Stimulated activated CD8-positive, alpha-beta memory T cell treated with anti-CD3 and anti-CD28 coated beads, Interleukin-2, amount 100 ng/mL, for 1 hour (primary cell): ENCODE measurements around the gene GALK2.
"Not testable (repeated sequence)": the region's sequence is repeated elsewhere in the genome, so short reads cannot be mapped to it uniquely, and the experiment has no call there.

Source experiments
- DNase-seq, 2 donors: peaks; one replicate each; pipeline ENCODE4 v3.0.0-alpha.2; 2020; ENCODE audit warnings: low read depth in 2 of 2

GALK2 gene

DNA sequence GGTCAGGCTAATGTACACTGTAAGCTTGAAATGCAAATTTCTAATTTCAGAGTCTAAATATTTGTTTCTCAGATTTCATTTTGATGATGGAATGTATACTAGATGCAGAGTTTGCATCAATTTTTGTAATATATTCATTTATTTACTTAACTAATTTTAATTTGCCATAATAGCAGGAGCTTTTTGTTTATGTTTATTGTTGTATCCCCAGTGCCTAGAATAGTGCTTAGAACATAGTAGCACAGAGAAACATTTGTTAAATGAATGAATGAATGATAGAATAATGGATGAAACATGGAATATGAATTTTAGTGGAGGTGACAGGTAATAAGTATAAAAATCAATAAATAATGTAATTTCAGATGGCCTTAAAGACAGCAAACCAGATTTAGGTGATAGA is 5.2 kb upstream of the GALK2 start:
- no peak for DNase-seq

DNA sequence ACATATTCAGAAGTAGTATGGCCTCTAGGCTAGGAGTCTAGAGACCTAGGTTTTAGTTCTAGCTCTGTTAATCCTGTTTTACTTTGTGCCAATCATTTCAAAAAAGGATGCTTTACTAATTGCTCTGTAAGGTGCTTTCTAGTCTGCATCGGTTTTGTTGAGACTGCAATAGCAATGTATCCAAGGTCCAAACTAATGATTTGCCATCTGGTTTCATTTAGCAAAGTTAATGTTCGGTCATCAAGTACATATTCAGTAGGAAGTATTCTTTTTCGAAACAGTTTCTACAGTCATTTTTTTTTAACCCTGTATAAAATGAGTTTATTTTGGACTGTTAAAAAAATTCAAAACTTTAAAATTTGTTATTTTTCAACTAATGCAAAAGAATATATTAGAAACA is 2.0 kb upstream of the GALK2 start:
- no peak for DNase-seq

DNA sequence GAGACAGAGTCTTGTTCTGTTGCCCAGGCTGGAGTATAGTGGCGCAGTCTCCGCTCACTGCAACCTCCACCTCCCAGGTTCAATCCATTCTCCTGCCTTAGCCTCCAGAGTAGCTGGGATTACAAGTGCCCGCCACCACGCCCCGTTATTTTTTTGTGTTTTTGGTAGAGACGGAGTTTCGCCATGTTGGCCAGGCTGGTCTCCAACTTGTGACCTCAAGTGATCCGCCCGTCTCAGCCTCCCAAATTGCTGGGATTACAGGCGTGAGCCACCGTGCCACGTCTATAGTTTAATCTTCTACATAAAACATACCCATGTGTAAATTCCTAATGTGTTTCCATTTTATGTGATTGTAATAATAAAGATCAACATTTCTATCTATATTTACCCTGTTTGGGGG is 1.7 kb downstream of the GALK2 start:
- DNase-seq = no peak

DNA sequence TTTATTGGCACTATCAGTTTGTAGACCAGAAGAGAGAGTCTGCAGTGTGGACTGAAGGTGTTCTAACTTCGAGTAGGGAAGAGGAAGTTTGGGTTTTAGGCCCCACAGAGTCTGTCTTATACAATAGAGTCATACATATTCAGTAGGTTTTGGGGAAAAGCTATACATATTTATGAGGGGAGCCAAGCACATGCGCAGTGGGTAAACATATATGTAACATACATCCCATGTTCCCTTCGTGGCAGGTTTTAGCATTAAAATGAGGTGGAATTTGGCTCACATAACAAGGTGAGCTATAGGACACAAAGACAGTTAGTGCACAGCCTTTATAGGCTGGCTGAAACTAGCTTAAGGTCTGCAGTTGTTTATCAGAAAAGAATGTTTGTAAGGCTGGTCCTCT is 4.9 kb downstream of the GALK2 start:
- no peak for DNase-seq

DNA sequence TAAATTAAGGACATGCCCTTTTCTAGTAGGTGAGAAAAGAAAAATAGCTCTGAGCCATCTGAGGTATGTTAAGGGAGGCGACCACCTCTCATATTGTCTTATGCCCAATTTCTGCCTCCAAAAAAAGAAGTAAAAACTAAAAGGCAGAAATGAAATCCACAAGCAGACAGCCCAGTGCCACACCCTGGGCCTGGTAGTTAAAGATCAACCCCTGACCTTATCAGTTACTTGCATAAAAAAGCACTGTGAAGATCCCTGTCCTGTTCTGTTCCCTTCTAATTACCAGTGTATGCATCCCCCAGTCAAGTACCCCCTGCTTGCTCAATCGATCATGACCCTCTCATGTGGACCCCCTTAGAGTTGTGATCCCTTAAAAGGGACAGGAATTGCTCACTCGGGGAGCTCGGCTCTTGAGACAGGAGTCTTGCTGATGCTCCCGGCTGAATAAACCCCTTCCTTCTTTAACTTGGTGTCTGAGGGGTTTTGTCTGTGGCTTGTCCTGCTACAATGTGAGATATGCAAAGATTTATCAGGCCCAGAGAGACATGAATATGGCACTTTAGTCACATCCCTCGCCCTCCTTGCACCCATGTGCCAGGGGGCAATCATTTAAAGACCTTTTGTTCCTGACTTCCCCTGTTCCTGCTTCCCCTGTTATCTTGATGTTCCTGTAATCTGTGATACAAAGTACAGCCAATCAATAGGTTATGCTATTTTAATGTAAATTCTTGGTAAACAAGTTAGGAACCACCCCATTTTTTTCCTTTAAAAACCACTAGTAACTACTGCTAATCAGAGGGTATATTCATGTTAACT is 5.7 kb downstream of the GALK2 start:
- not testable (repeated sequence) for DNase-seq

DNA sequence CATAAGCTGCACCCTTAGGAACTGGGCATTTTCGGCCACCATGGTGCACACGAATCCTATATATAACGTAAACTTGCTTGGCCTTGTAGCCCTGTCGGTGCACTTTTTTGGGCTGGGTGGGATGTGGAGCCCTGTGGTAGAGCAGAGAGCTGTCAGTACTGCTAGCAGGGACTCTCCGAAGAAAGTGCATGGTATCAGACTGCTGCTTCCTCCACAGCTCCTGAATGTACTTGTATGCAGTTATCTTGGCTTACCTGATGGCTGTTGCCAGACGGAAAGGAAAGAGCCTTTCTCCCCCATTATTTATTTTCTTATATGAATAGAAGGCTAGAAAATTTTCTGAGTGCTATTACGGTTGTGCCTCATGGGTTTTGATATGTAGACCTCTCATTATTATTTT is 8.4 kb downstream of the GALK2 start:
- DNase-seq = no peak

DNA sequence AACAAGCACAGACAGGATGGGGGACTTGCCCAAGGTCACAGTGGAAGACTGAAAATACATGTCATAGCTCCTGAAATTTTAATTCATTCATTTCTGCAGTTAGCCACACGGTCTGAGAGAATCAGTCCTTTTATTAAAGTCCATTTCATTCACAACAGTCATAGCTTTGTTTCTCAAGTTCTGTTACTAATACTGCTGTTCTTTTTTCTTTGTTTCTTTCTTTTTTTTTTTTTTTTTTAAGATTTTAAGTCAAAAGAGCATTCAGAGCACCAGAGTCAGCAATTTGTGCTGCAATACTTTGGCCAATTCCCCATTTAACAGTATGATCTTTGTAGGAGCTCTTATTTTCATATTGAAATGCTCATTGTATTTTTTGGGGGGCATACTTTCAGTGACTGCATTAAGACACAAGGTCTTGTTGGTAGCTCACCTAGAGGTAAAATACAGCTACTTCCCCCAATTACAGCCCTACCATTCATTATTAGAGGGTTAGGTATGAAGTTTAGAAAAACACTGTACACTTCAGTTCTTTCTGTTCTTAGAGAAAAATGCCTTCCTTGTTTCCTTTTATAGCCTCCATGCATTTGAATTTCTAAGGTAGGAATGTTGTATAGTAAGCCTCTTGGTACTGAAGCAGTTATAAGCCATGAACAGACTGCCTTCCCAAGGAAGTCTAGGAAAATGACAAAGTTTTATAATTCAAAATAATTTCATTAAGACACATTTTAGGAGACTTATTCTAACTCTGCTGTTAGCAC is 9.6 kb downstream of the GALK2 start:
- no peak for DNase-seq

DNA sequence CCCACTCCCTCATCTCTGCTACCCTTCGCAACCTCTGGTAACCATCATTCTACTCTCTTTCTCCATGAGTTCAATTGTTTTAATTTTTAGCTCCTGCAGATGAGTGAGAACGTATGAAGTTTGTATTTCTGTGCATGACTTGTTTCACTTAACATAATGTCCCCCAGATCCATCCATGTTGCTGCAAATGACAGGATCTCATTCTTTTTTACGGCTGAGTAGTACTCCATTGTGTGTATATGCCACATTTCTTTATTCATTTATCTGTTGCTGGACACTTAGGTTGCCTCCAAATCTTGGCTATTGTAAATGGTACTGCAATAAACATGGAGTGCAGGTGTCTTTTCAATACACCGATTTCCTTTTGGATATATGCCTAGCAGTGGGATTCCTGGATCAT is 12.1 kb downstream of the GALK2 start:
- DNase-seq = no peak

DNA sequence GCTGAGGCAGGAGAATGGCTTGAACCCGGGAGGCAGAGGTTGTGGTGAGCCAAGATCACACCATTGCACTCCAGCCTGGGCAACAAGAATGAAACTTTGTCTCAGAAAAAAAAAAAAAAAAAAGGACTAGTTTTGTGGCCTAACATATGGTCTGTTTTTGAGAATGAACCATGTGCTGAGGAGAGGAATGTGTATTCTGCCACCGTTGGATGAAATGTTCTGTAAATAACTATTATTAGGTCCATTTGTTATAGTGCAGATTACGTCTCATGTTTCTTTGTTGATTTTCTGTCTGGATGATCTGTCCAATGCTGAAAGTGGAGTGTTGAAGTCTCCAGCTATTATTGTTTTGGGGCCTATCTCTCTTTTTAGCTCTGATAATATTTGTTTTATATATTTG is 13.7 kb downstream of the GALK2 start:
- DNase-seq = not testable (repeated sequence)

DNA sequence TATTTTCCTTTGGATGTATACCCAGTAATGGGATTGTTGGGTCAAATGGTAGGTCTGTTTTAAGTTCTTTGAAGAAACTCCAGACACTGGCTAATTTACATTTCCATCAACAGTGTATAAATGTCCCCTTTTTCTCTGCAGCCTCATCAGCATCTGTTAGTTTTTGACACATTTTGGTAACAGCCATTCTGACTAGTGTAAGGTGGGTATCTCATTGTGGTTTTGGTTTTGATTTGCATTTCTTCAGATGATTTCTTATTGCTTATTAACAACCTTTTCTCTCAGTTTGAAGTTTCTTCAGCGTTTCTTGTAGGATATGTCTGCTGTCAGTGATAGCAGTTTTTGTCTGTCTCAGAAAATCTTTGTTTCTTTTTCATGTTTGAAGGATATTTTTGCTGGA is 15.4 kb downstream of the GALK2 start:
- DNase-seq = no peak

DNA sequence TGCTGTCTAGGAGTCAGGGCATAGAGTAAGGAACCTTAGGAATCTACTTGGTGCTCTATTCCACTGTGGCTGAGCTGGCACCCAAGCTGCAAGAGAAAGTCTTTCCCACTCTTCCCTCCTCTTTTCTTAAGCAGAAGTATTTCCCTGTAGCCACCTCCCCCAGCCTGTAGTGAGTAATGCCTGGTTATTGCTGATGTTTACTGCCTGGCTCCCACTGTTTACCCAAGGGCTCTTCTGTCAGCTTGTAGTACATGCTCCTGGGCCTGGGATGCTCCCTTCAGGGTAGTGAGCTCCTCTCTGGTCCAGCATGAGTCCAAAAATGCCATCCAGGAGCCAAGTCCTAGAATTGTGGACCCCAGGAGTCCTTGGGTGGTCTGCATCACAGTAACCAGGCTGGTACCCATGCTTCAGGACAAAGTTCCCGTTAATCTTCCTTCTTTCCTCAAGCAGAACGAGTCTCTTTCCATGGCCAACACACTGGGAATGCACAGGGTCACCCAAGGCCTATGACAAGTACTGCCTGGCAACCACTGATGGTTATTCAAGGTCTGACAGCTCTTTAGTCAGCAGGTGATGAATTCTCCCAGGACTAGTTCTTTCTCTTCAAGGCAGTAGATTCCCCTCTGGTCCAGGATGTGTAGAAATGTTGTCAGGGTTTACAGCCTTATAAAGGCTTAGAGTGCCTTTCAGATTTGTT is 17.6 kb downstream of the GALK2 start:
- DNase-seq = no peak

DNA sequence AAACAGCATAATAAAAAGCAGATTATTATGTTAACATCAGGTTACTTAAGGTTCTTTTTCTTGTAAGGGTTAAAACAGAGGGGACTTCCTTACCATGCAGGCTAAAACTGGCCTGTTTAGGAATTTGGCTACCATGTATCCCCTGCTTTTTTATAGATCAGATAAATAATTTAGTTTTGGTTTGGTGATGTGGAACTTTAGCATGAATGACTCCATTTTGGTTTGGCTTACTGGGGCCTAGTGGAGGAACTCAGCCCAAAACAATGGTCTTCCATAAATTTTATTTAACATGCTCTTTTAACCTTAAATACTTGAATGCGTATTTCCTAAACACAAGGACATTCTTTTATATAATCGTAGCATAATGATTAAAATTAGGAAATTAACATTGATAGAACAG is 18.9 kb downstream of the GALK2 start:
- DNase-seq = no peak

DNA sequence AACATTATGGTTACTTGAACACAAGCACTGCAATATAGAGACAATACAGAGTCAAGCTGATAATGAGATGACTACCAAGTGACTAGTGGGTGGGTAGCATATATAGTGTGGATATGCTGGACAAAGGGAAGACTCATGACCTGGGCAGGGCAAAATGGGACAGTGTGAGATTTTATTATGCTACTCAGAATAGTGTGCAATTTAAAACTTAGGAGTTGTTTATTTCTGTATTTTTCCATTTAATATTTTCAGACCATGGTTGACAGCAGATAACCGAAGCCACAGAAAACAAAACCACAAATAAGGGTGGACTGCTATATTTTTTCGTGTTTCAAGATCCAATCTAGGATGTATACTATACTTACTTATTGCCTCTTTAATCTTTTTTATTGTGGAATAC is 19.6 kb downstream of the GALK2 start:
- DNase-seq = no peak

DNA sequence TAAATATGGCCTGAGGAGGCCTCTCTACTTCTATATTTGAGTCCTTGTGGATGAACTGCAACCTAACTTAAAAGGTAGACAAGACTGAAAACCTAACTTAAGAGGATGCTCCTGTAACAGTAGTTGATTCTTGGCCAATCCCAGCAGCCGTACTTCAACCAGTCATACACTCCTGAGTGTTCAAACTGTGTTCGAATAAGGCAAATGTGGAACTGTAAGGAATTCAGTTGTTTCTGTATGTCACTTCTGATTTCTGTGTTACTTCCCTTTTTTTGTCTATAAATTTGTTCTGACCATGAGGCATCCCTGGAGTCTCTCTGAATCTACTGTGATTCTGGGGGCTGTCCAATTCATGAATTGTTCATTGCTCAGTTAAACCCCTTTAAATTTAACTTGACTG is 20.5 kb downstream of the GALK2 start:
- no peak for DNase-seq

DNA sequence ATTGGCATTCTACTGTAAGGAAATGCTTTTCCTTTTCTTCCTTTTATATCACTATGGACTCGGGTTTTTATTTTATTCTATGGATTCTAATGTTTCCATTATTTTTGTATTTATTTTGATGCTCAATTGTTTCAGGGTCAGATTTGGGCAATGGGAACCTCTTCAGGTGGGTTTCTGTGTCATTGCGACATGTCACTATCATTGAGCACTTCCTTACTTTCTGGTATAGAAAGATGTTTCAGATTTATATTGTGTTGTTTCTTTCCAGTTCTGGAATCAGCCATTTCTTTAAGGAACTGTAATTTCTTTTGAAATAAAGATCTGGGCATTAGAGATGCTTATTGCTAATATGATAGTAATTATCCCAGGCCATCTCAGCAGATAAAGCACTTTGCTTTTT is 21.8 kb downstream of the GALK2 start:
- no peak for DNase-seq

DNA sequence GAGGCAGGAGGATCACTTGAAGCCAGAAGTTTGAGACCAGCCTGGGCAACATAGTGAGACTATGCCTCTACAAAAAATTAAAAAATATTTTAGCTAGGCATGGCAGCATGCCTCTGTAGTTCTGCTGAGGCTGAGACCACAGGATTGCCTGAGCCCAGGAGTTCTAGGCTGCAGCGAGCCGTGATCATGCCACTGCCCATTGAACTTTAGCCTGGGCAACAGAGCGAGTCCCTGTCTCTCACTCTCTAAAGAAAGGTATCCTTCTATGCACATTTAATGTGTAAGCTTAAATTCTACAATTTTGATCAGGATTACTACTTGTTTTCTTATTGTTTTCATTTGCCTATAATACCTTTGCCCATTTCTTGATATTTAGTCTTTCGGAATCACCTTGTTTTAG is 26.8 kb downstream of the GALK2 start:
- DNase-seq = no peak

DNA sequence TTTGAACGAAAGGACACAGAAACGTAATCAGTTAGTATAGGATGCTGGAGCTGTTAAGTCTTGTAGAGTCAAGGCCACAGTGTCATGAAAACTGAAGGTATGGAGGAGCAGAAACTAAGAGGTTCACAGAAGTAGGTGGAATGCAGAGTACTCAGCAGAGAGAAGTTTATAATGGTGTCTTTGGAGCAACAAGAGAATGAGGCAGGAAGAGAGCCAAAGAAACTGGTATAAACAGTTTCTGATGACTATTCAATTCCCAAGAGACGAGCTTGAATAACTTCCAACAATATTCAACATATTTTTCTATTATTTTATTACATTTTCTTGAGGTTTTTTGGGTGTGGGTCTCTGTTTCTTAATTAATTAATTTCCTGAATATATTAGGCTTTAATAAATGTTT is 29.6 kb downstream of the GALK2 start:
- no peak for DNase-seq

DNA sequence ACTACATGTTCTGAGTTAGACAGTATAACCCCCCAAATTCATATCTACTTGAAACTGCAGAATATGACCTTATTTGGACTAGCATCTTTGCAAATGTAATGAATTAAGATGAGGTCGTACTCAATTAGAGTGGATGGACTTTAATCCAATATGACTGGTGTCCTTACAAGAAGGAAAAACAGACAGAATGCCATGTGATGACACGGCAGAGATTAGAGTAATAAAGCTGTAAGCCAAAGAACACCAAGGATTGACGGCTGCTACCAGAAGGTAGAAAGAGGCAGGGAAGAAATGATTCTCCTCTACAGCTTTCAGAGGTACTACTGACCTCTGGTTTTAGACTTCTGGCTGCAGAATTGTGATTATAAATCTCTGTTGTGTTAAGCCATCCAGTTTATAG is 30.3 kb downstream of the GALK2 start:
- DNase-seq = no peak

DNA sequence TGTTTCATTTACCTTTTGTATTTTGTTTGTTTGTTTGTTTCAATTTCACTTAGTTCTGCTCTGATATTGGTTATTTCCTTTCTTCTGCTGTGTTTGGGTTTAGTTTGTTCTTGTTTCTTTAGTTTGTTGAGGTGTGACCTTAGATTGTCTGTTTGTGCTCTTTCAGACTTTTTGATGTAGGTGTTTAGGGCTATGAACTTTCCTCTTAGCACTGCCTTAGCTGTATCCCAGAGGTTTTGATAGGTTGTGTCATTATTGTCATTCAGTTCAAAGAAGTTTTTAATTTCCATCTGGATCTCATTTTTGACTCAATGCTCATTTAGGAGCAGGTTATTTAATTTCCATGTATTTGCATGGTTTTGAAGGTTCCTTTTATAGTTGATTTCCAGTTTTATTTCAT is 38.1 kb downstream of the GALK2 start:
- not testable (repeated sequence) for DNase-seq

DNA sequence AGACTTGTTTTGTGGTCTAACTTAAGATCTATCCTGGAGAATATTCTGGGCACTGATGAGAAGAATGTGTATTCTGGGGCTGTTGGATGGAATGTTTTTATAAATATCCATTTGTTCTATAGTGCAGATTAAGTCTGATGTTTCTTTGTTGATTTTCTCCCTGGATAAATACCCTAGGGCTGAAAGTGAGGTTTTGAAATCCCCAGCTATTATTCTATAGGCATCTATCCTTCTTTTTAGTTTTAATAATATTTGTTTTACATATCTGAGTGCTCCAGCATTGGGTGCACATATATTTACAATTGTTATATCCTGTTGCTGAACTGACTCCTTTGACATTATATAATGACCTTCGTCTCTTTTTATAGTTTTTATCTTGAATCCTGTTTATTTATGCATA is 42.9 kb downstream of the GALK2 start:
- DNase-seq = no peak

DNA sequence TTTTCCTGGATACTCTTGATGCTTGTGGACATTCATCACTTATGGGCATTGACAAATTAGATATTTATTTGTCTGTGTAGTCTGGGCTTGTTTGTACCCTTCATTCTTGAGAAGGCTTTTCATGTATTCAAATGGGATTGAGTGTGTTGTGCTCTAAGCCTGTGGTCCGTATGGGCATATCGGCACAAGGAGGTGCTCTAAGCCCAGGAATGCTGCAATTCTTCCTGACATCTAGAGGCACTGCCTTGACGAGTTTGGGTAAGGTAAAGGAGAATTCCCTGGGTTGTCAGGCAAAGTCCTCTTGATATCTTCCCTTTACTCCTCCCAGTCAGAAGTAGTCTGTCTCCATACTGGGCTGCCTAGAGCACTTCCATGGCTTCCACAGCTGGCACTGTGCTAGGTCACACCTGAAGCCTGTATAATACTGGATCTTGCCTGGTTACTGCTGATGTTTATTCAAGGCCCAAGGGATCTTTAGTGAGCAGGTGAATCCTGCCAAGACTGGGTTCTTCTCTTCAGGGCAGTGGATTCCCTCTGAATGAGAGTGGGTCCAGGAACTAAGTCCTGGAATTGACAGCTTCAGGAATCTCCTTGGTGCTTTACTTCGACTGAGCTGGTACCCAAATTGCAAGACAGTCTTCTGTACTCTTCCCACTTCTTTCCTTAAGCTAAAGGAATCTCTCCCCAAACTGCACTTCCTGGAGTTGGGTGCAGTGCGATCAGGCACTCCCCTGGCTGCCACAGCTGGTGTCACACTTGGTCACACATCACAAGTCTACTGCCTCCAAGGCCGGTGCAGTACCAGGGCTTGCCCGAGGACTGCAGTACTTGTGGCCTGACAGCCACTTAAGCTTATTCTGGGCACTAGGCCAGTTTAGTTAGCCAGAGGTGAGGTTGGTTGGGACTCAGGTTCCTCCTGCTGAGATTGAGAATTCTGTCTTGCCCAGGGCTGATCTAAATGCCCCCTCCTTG is 46.0 kb downstream of the GALK2 start:
- no peak for DNase-seq
